Loucy (cell line): ENCODE measurements around the gene LOXL1.
A peak's percentile ranks its signal among the peaks of the same experiment; 100 is the strongest.

Experiments used
- H2AFZ ChIP-seq: fragments of 200-600 bp; sonication (generic); 2 replicates; pipeline ENCODE4 v1.6.0; 2016; ENCODE audit warnings: antibody characterized with exemption, mild to moderate bottlenecking, low read length, moderate library complexity
- H3F3A ChIP-seq: fragments of 200-600 bp; 2 replicates; pipeline ENCODE4 v1.6.0; 2016; ENCODE audit warnings: antibody characterized with exemption, low read depth, mild to moderate bottlenecking
- H3K27me3 ChIP-seq: fragments of 200-600 bp; sonication (generic); 2 replicates; pipeline ENCODE4 v1.6.1; 2014; ENCODE audit warnings: low read length, mild to moderate bottlenecking; ENCODE audit not compliant: insufficient read depth, poor library complexity, severe bottlenecking
- H3K36me3 ChIP-seq: fragments of 200-600 bp; sonication (generic); 2 replicates; pipeline ENCODE4 v1.6.1; 2016; ENCODE audit warnings: low read length; ENCODE audit not compliant: insufficient read depth
- H3K4me1 ChIP-seq: fragments of 200-600 bp; sonication (generic); 2 replicates; pipeline ENCODE4 v1.5.1; 2014; ENCODE audit warnings: low read length, mild to moderate bottlenecking; ENCODE audit not compliant: insufficient read depth, poor library complexity, severe bottlenecking
- H3K4me2 ChIP-seq: fragments of 200-600 bp; sonication (generic); 2 replicates; pipeline ENCODE4 v1.6.0; 2014; ENCODE audit warnings: antibody characterized with exemption, low read length, low read depth, mild to moderate bottlenecking; ENCODE audit not compliant: poor library complexity, severe bottlenecking
- H3K4me3 ChIP-seq: fragments of 200-600 bp; sonication (generic); 2 replicates; pipeline ENCODE4 v1.5.1; 2014; ENCODE audit warnings: low read length, mild to moderate bottlenecking, mixed read lengths; ENCODE audit not compliant: poor library complexity, severe bottlenecking
- H3K79me2 ChIP-seq: fragments of 200-600 bp; sonication (generic); 2 replicates; pipeline ENCODE4 v1.6.1; 2014; ENCODE audit warnings: low read length; ENCODE audit not compliant: insufficient read depth
- H3K9ac ChIP-seq: fragments of 200-600 bp; sonication (generic); 2 replicates; pipeline ENCODE4 v1.6.0; 2014; ENCODE audit warnings: mild to moderate bottlenecking, low read depth, low read length, moderate library complexity; ENCODE audit not compliant: poor library complexity, severe bottlenecking
- H3K9me2 ChIP-seq: fragments of 200-600 bp; sonication (generic); replicated peaks from 2 replicates; pipeline ENCODE4 v1.6.1; 2016; ENCODE audit warnings: low read depth, low read length, mixed read lengths
- H3K9me3 ChIP-seq: fragments of 200-600 bp; sonication (generic); 2 replicates; pipeline ENCODE4 v1.6.1; 2014; ENCODE audit warnings: mild to moderate bottlenecking, antibody characterized with exemption, low read length, low read depth; ENCODE audit not compliant: insufficient read depth
- H4K20me1 ChIP-seq: fragments of 200-600 bp; sonication (generic); 2 replicates; pipeline ENCODE4 v1.6.0; 2014; ENCODE audit warnings: antibody characterized with exemption, low read length, mild to moderate bottlenecking; ENCODE audit not compliant: insufficient read depth, poor library complexity, severe bottlenecking
- EZH2phosphoT487 ChIP-seq: fragments of 200-600 bp; IDR thresholded peaks from 2 replicates; pipeline ENCODE4 v1.6.1; 2018; ENCODE audit warnings: antibody characterized with exemption, mild to moderate bottlenecking, moderate library complexity, borderline replicate concordance
- TF ChIP-seq, protein P1 (sequence below): fragments of 200-600 bp; sonication (generic); conservative IDR thresholded peaks from 2 replicates; pipeline ENCODE4 v1.5.1; 2014; ENCODE audit warnings: mild to moderate bottlenecking, antibody characterized with exemption, low read length

LOXL1 gene

DNA sequence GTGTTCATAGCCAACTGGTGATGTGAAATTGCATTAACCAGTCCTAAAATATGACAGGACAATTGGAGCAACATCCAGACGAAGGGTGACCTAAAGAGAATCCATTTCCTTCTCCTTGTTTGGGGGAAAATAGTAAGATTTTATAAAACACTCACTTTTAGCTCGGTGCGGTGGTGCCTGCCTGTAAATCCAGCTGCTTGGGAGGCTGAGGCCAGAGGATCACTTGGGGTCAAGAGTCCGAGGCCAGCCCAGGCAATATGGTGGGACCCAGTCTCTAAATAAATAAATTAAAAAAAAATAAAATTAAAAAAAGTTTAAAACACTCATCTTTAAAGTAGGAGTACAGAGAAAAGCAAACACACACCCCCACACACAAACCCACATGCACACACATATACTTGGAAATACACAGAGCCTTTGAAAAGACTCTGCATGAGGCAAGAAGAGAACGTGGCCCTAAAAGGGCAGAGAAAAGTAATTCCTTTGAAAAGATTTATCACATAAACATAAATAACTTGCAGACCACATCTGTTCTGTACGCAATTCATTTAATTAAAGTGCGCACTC lies 14.1 kb upstream of the LOXL1 start:
- no peaks in the 10 kb centered on the region for H3K9me2 ChIP-seq
- no peaks in the 10 kb centered on the region for H3K79me2 ChIP-seq
- no peak overlapping the region for H3K4me3 ChIP-seq
- TF ChIP-seq, protein P1, sequence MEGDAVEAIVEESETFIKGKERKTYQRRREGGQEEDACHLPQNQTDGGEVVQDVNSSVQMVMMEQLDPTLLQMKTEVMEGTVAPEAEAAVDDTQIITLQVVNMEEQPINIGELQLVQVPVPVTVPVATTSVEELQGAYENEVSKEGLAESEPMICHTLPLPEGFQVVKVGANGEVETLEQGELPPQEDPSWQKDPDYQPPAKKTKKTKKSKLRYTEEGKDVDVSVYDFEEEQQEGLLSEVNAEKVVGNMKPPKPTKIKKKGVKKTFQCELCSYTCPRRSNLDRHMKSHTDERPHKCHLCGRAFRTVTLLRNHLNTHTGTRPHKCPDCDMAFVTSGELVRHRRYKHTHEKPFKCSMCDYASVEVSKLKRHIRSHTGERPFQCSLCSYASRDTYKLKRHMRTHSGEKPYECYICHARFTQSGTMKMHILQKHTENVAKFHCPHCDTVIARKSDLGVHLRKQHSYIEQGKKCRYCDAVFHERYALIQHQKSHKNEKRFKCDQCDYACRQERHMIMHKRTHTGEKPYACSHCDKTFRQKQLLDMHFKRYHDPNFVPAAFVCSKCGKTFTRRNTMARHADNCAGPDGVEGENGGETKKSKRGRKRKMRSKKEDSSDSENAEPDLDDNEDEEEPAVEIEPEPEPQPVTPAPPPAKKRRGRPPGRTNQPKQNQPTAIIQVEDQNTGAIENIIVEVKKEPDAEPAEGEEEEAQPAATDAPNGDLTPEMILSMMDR, result no peak
- no peak for TF ChIP-seq EZH2phosphoT487
- no peaks in the 10 kb centered on the region for H3K36me3 ChIP-seq
- H3K9me3 ChIP-seq, result no peaks in the 10 kb centered on the region
- no peak overlapping the region for H3K4me2 ChIP-seq
- H2AFZ ChIP-seq, result no peak overlapping the region
- no peaks in the 10 kb centered on the region for H3F3A ChIP-seq
- H3K27me3 ChIP-seq, result no peaks in the 10 kb centered on the region
- H3K9ac ChIP-seq, result no peak overlapping the region
- no peaks in the 10 kb centered on the region for H4K20me1 ChIP-seq
- H3K4me1 ChIP-seq, result peaks cover 41% of the 10 kb centered on the region

DNA sequence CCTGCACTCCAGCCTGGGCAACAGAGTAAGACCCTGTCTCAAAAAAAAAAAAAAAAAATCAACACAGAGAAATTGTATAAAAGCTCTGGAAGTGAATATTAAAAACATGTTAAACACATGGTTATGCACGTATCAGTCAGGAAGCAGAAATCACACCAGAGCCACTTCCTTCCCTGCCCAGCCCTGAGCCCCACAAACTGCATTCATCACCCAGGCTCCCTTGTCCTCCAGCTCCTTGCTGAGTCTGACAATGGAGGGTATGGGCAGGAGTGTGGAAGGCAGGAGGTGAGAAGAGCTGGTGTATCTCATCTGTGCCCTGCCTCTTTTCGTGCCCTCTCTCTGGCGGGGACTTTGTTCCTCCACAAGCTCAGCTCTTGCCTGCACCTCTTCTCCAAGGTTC lies 12.1 kb upstream of the LOXL1 start:
- Histone ChIP-seq H3K4me2 (peak overlapping the region; percentile 53), H3K79me2 (no peaks in the 10 kb centered on the region), H3K36me3 (no peaks in the 10 kb centered on the region), H4K20me1 (no peaks in the 10 kb centered on the region), H3K4me1 (peaks cover 33% of the 10 kb centered on the region), H3K4me3 (peak overlapping the region; percentile 30), H3K27me3 (no peaks in the 10 kb centered on the region), H2AFZ (no peak overlapping the region; the same call in 1 of the 2 replicates), H3K9ac (peak overlapping the region; percentile 25), H3F3A (no peaks in the 10 kb centered on the region), H3K9me3 (peaks cover 9% of the 10 kb centered on the region; the same call in 1 of the 2 replicates), H3K9me2 (no peaks in the 10 kb centered on the region)
- TF ChIP-seq EZH2phosphoT487, result no peak
- TF ChIP-seq, protein P1, result no peak

DNA sequence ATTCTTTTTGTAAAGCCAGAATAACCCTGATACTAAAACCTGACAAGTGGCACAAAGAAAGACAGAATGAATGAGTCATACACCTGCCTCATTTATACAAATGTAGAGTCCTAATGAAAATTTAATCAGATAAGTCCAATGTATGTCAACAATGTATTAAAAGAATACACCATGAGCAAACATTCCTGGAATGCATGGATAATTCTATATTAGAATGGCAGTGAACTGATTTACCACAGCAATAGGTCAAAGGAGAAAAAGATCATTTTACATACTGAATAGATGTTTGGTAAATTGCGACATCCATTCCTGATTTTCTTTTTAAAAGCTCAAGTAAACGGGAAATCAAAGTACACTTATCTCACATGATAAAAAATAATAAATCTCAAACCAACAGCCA lies 11.2 kb upstream of the LOXL1 start:
- no peak overlapping the region for H3K4me3 ChIP-seq
- H3K4me2 ChIP-seq, result no peak overlapping the region
- no peaks in the 10 kb centered on the region for H3K9me2 ChIP-seq
- H3K79me2 ChIP-seq, result no peaks in the 10 kb centered on the region
- H3K9me3 ChIP-seq, result peaks cover 9% of the 10 kb centered on the region; the same call in 1 of the 2 replicates
- no peaks in the 10 kb centered on the region for H4K20me1 ChIP-seq
- TF ChIP-seq, protein P1, result no peak
- TF ChIP-seq EZH2phosphoT487, result no peak
- H2AFZ ChIP-seq, result no peak overlapping the region
- no peak overlapping the region for H3K9ac ChIP-seq
- H3F3A ChIP-seq, result no peaks in the 10 kb centered on the region
- H3K27me3 ChIP-seq, result no peaks in the 10 kb centered on the region
- no peaks in the 10 kb centered on the region for H3K36me3 ChIP-seq
- H3K4me1 ChIP-seq, result peaks cover 40% of the 10 kb centered on the region
